H9 (cell line): ENCODE data around the gene IFI44L. TPM values are rescaled to one million over a fixed set of nuclear protein-coding genes. Genes with fewer than 3 reads are reported as not detected.

Experiments used
- DNase-seq: peaks from one replicate; pipeline ENCODE4 v3.0.0-alpha.2; 2017
- H2AFZ ChIP-seq: one replicate; pipeline ENCODE4 v1.6.1; 2013; ENCODE audit warnings: mild to moderate bottlenecking, low read length, control low read depth, moderate library complexity
- H2AK5ac ChIP-seq: 2 replicates; pipeline ENCODE4 v1.6.1; 2013; ENCODE audit warnings: low read length, control low read depth, mixed read lengths; ENCODE audit not compliant: insufficient read length
- H2BK120ac ChIP-seq: one replicate; pipeline ENCODE4 v1.6.1; 2013; ENCODE audit warnings: low read depth, mild to moderate bottlenecking, low read length, control low read depth, inconsistent platforms; ENCODE audit not compliant: poor library complexity, severe bottlenecking
- H2BK12ac ChIP-seq: 2 replicates; pipeline ENCODE4 v1.6.1; 2013; ENCODE audit warnings: low read length, control low read depth, mixed read lengths, low read depth; ENCODE audit not compliant: insufficient read length
- H2BK15ac ChIP-seq: 2 replicates; pipeline ENCODE4 v1.6.1; 2013; ENCODE audit warnings: low read depth, low read length, control low read depth
- H2BK20ac ChIP-seq: one replicate; pipeline ENCODE4 v1.6.1; 2013; ENCODE audit warnings: low read depth, mild to moderate bottlenecking, low read length, control low read depth, inconsistent platforms; ENCODE audit not compliant: poor library complexity, severe bottlenecking
- H2BK5ac ChIP-seq: 2 replicates; pipeline ENCODE4 v1.6.1; 2013; ENCODE audit warnings: low read length, control low read depth, mixed read lengths; ENCODE audit not compliant: insufficient read length
- H3K14ac ChIP-seq: 2 replicates; pipeline ENCODE4 v1.6.1; 2013; ENCODE audit warnings: low read length, control low read depth; ENCODE audit not compliant: insufficient read depth
- H3K18ac ChIP-seq: 2 replicates; pipeline ENCODE4 v1.6.1; 2013; ENCODE audit warnings: low read depth, mild to moderate bottlenecking, mixed read lengths, low read length, control low read depth; ENCODE audit not compliant: insufficient read length
- H3K23ac ChIP-seq: 2 replicates; pipeline ENCODE4 v1.6.1; 2013; ENCODE audit warnings: low read length, control low read depth, mixed read lengths, low read depth; ENCODE audit not compliant: insufficient read length
- H3K23me2 ChIP-seq: 2 replicates; pipeline ENCODE4 v1.6.1; 2013; ENCODE audit warnings: low read depth, mild to moderate bottlenecking, mixed read lengths, low read length, control low read depth; ENCODE audit not compliant: insufficient read length, poor library complexity, severe bottlenecking
- H3K27ac ChIP-seq: 2 replicates; pipeline ENCODE4 v1.5.1; 2013; ENCODE audit warnings: low read length, control low read depth, mixed read lengths, low read depth; ENCODE audit not compliant: insufficient read length
- H3K27me3 ChIP-seq: 2 replicates; pipeline ENCODE4 v1.6.1; 2013; ENCODE audit warnings: low read length, control low read depth, inconsistent platforms; ENCODE audit not compliant: insufficient read depth
- H3K4ac ChIP-seq: 2 replicates; pipeline ENCODE4 v1.6.1; 2013; ENCODE audit warnings: low read depth, mild to moderate bottlenecking, control low read depth, inconsistent platforms, low read length, moderate library complexity
- H3K4me1 ChIP-seq: 2 replicates; pipeline ENCODE4 v1.6.1; 2013; ENCODE audit warnings: low read length, control low read depth, inconsistent platforms; ENCODE audit not compliant: insufficient read depth
- H3K4me2 ChIP-seq: 2 replicates; pipeline ENCODE4 v1.6.1; 2013; ENCODE audit warnings: low read length, control low read depth, mixed read lengths; ENCODE audit not compliant: insufficient read length, insufficient read depth
- H3K56ac ChIP-seq: 2 replicates; pipeline ENCODE4 v1.6.1; 2013; ENCODE audit warnings: low read depth, mild to moderate bottlenecking, mixed read lengths, low read length, control low read depth; ENCODE audit not compliant: insufficient read length
- H3K79me1 ChIP-seq: 2 replicates; pipeline ENCODE4 v1.6.1; 2013; ENCODE audit warnings: low read depth, mild to moderate bottlenecking, moderate library complexity, low read length, control low read depth, inconsistent platforms; ENCODE audit not compliant: insufficient read depth, poor library complexity, severe bottlenecking
- H3K79me2 ChIP-seq: 2 replicates; pipeline ENCODE4 v1.6.1; 2013; ENCODE audit warnings: low read length, control low read depth, inconsistent platforms; ENCODE audit not compliant: insufficient read depth
- H3K9ac ChIP-seq: 2 replicates; pipeline ENCODE4 v1.6.1; 2013; ENCODE audit warnings: low read length, control low read depth, mixed read lengths; ENCODE audit not compliant: insufficient read length; ENCODE audit errors: extremely low read depth
- H3K9me3 ChIP-seq: one replicate; pipeline ENCODE4 v1.6.1; 2013; ENCODE audit warnings: low read depth, low read length, inconsistent platforms; ENCODE audit not compliant: control insufficient read depth
- H3T11ph ChIP-seq: one replicate; pipeline ENCODE4 v1.6.1; 2013; ENCODE audit warnings: mild to moderate bottlenecking, low read length, control low read depth, inconsistent platforms
- H4K20me1 ChIP-seq: one replicate; pipeline ENCODE4 v1.6.1; 2013; ENCODE audit not compliant: control insufficient read depth, insufficient read length, insufficient read depth
- H4K5ac ChIP-seq: 2 replicates; pipeline ENCODE4 v1.6.1; 2013; ENCODE audit warnings: low read depth, mild to moderate bottlenecking, mixed read lengths, low read length, control low read depth; ENCODE audit not compliant: insufficient read length
- H4K8ac ChIP-seq: replicated peaks from 2 replicates; pipeline ENCODE4 v1.6.1; 2013; ENCODE audit warnings: low read length, control low read depth, mixed read lengths, low read depth; ENCODE audit not compliant: insufficient read length
- H4K91ac ChIP-seq: 2 replicates; pipeline ENCODE4 v1.6.1; 2013; ENCODE audit warnings: low read depth, mild to moderate bottlenecking, moderate library complexity, mixed read lengths, low read length, control low read depth; ENCODE audit not compliant: insufficient read length
- H3K27ac Mint-ChIP-seq, 3 experiments: 2 replicates in 2 of 3; 3 replicates in 1 of 3; pipeline ENCODE4 v1.8.0; 2020 to 2021; ENCODE audit warnings: mixed read lengths in 3 of 3, mild to moderate bottlenecking in 1 of 3, moderate library complexity in 1 of 3
- H3K27me3 Mint-ChIP-seq: 2 replicates; pipeline ENCODE4 v1.8.0; 2021; ENCODE audit warnings: low read depth, mild to moderate bottlenecking, moderate library complexity, mixed read lengths
- H3K36me3 Mint-ChIP-seq, 3 experiments: 2 replicates in 2 of 3; 3 replicates in 1 of 3; pipeline ENCODE4 v1.8.0; 2020 to 2021; ENCODE audit warnings: low read depth in 3 of 3, mixed read lengths in 3 of 3; ENCODE audit not compliant: insufficient read depth in 1 of 3
- H3K4me1 Mint-ChIP-seq, 2 experiments: 2 replicates each; pipeline ENCODE4 v1.8.0; 2020; ENCODE audit warnings: mixed read lengths in 2 of 2
- H3K4me3 Mint-ChIP-seq, 2 experiments: 2 replicates in 1 of 2; 3 replicates in 1 of 2; pipeline ENCODE4 v1.8.0; 2020 to 2021; ENCODE audit warnings: mild to moderate bottlenecking in 2 of 2, mixed read lengths in 2 of 2, moderate library complexity in 1 of 2
- H3K9me3 Mint-ChIP-seq, 2 experiments: 2 replicates in 1 of 2; 3 replicates in 1 of 2; pipeline ENCODE4 v1.8.0; 2020; ENCODE audit warnings: mild to moderate bottlenecking in 2 of 2, mixed read lengths in 2 of 2, moderate library complexity in 1 of 2
- total RNA-seq: library from RNA; stranded (reverse); gene quantifications from 2 replicates; pipeline ENCODE4 v1.2.1, GENCODE V29; 2021
- TF ChIP-seq, protein P1 (sequence below): fragments of 200-600 bp; sonication (generic); conservative IDR thresholded peaks from 3 replicates; pipeline ENCODE4 v1.8.0; 2021; ENCODE audit warnings: antibody characterized with exemption, mild to moderate bottlenecking

The IFI44L gene
- total RNA-seq, 1 experiment from 2014 or later = not detected

- Mint-ChIP-seq H3K27ac (no peak within 1 kb of the TSS), H3K4me3 (no peak within 1 kb of the TSS), H3K27me3 (peaks cover 20% of the 10 kb centered on the region), H3K36me3 (peaks cover 0 to 14% (median 2%) of the 10 kb centered on the region in 3 experiments; a peak in 3 of 7 replicates), H3K4me1 (no peaks in the 10 kb centered on the region), H3K9me3 (peaks cover 18 to 24% of the 10 kb centered on the region in 2 experiments)
- Histone ChIP-seq H3K4me1 (no peaks in the 10 kb centered on the region), H4K20me1 (no peaks in the 10 kb centered on the region), H2BK15ac (no peak within 1 kb of the TSS), H3K79me1 (no peaks in the 10 kb centered on the region), H2BK120ac (no peak within 1 kb of the TSS), H3K9ac (no peak within 1 kb of the TSS), H3K18ac (no peak within 1 kb of the TSS), H2BK12ac (no peak within 1 kb of the TSS), H2AFZ (no peak within 1 kb of the TSS), H3K14ac (no peak within 1 kb of the TSS), H3K9me3 (peaks cover 4% of the 10 kb centered on the region), H4K91ac (no peak within 1 kb of the TSS), H3K23me2 (no peaks in the 10 kb centered on the region), H3K23ac (no peak within 1 kb of the TSS), H3K4me2 (no peak within 1 kb of the TSS), H3K79me2 (no peaks in the 10 kb centered on the region), H3K27me3 (no peaks in the 10 kb centered on the region), H3T11ph (no peak within 1 kb of the TSS), H4K5ac (no peak within 1 kb of the TSS), H3K56ac (no peak within 1 kb of the TSS), H3K27ac (no peak within 1 kb of the TSS), H3K4ac (no peak within 1 kb of the TSS), H2BK20ac (no peak within 1 kb of the TSS), H2AK5ac (no peak within 1 kb of the TSS), H2BK5ac (no peak within 1 kb of the TSS), H4K8ac (no peak within 1 kb of the TSS)
- TF ChIP-seq, protein P1, sequence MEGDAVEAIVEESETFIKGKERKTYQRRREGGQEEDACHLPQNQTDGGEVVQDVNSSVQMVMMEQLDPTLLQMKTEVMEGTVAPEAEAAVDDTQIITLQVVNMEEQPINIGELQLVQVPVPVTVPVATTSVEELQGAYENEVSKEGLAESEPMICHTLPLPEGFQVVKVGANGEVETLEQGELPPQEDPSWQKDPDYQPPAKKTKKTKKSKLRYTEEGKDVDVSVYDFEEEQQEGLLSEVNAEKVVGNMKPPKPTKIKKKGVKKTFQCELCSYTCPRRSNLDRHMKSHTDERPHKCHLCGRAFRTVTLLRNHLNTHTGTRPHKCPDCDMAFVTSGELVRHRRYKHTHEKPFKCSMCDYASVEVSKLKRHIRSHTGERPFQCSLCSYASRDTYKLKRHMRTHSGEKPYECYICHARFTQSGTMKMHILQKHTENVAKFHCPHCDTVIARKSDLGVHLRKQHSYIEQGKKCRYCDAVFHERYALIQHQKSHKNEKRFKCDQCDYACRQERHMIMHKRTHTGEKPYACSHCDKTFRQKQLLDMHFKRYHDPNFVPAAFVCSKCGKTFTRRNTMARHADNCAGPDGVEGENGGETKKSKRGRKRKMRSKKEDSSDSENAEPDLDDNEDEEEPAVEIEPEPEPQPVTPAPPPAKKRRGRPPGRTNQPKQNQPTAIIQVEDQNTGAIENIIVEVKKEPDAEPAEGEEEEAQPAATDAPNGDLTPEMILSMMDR = no peak
- no peak for DNase-seq
These were observed 29.4 kb downstream of the IFI44L start, which contains the start of gene IFI44 for GRCh38 chr1:78649628-78650027. Gene IFI44, plus strand, starts transcription at chr1:78649831. Its CDS starts 365 bp downstream, at chr1:78650196.
